Keratinocyte (primary cell): ENCODE results near the gene TBC1D3B. TPM values are rescaled to one million over a fixed set of nuclear protein-coding genes. Genes with fewer than 3 reads are reported as not detected.
"Not testable (repeated sequence)": the region's sequence is repeated elsewhere in the genome, so short reads cannot be mapped to it uniquely, and the experiment has no call there.

Experiments used
- DNase-seq: peaks from one replicate; pipeline ENCODE4 v3.0.0-alpha.2; 2011; ENCODE audit warnings: low read depth, missing footprints, low spot score
- FAIRE-seq: peaks from 2 replicates; lab custom pipeline; 2011; peaks lifted over from hg19 to GRCh38; lab: Jason Lieb, UNC
- H2AFZ ChIP-seq: 2 replicates; pipeline ENCODE4 v1.6.0; 2012; ENCODE audit warnings: low read length, control low read depth, inconsistent platforms; ENCODE audit not compliant: control insufficient read depth
- H3K27ac ChIP-seq: 2 replicates; pipeline ENCODE4 v1.5.1; 2011; ENCODE audit warnings: low read length; ENCODE audit not compliant: control insufficient read depth, insufficient read depth
- H3K27me3 ChIP-seq: 3 replicates; pipeline ENCODE4 v1.6.0; 2011; ENCODE audit warnings: low read length; ENCODE audit not compliant: control insufficient read depth, insufficient read depth; ENCODE audit errors: extremely low read depth
- H3K36me3 ChIP-seq, 2 experiments: 2 replicates in 1 of 2; 3 replicates in 1 of 2; pipeline ENCODE4 v1.5.1; 2011; ENCODE audit warnings: low read length in 2 of 2, mild to moderate bottlenecking in 1 of 2; ENCODE audit not compliant: control insufficient read depth in 2 of 2, insufficient read depth in 2 of 2; ENCODE audit errors: extremely low read depth in 1 of 2
- H3K4me1 ChIP-seq: 3 replicates; pipeline ENCODE4 v1.5.1; 2011; ENCODE audit warnings: low read length; ENCODE audit not compliant: control insufficient read depth, insufficient read depth; ENCODE audit errors: extremely low read depth
- H3K4me2 ChIP-seq: 3 replicates; pipeline ENCODE4 v1.6.0; 2011; ENCODE audit warnings: low read depth, low read length; ENCODE audit not compliant: control insufficient read depth, insufficient read depth; ENCODE audit errors: extremely low read depth
- H3K4me3 ChIP-seq, 3 experiments: fragments of 200-600 bp in 1 of 3; sonication (generic) in 1 of 3; 2 replicates in 2 of 3; 3 replicates in 1 of 3; pipeline ENCODE4 v1.5.1; 2011 to 2016; ENCODE audit warnings: low read length in 3 of 3, mild to moderate bottlenecking in 3 of 3, control low read depth in 2 of 3, inconsistent platforms in 1 of 3, low read depth in 1 of 3, mixed read lengths in 1 of 3, mixed run types in 1 of 3, moderate library complexity in 1 of 3; ENCODE audit not compliant: control insufficient read depth in 2 of 3, insufficient read depth in 2 of 3; ENCODE audit errors: extremely low read depth in 1 of 3
- H3K79me2 ChIP-seq: 2 replicates; pipeline ENCODE4 v1.6.0; 2012; ENCODE audit warnings: low read length; ENCODE audit not compliant: control insufficient read depth, insufficient read depth
- H3K9ac ChIP-seq: 3 replicates; pipeline ENCODE4 v1.6.0; 2011; ENCODE audit warnings: low read length; ENCODE audit not compliant: control insufficient read depth, insufficient read depth; ENCODE audit errors: extremely low read depth
- H3K9me1 ChIP-seq: 3 replicates; pipeline ENCODE4 v1.6.0; 2011; ENCODE audit warnings: low read length; ENCODE audit not compliant: control insufficient read depth, insufficient read depth; ENCODE audit errors: extremely low read depth
- H3K9me3 ChIP-seq: 2 replicates; pipeline ENCODE4 v1.5.1; 2012; ENCODE audit warnings: low read depth, low read length; ENCODE audit not compliant: control insufficient read depth
- H4K20me1 ChIP-seq: 3 replicates; pipeline ENCODE4 v1.6.0; 2011; ENCODE audit warnings: low read length; ENCODE audit not compliant: control insufficient read depth, insufficient read depth; ENCODE audit errors: extremely low read depth
- CTCF ChIP-seq, 3 experiments: IDR thresholded peaks in 1 of 3; conservative IDR thresholded peaks in 1 of 3; optimal IDR thresholded peaks in 1 of 3; 2 replicates in 2 of 3; 3 replicates in 1 of 3; pipeline versions ENCODE3 to v1.5.1; 2011; ENCODE audit warnings: low read length in 3 of 3, mild to moderate bottlenecking in 3 of 3, moderate library complexity in 2 of 3, control low read depth in 1 of 3, inconsistent platforms in 1 of 3; ENCODE audit not compliant: insufficient read depth in 2 of 3; ENCODE audit errors: extremely low read depth in 1 of 3
- EZH2 ChIP-seq: IDR thresholded peaks from one replicate; pipeline ENCODE4 v1.6.1; 2012; ENCODE audit warnings: inconsistent platforms, mild to moderate bottlenecking, low read length, moderate library complexity
- dilution Hi-C: fragments of 300-500 bp; cut with MboI; formaldehyde crosslinking; loops from one replicate; pipeline ENCODE4 v1.7.0; 2020; ENCODE audit warnings: low sequenced_read_pairs; ENCODE audit not compliant: extremely low pct_ligation_motif_present
- polyA plus RNA-seq, 5 experiments: library from polyadenylated mRNA; depleted of rRNA in 3 of 5; stranded (reverse) in 3 of 5; stranded (forward) in 1 of 5; unstranded in 1 of 5; fragments of >200 nt; gene quantifications; 1 replicate in 1 of 5; 2 replicates in 3 of 5; 3 replicates in 1 of 5; pipeline versions ENCODE4 v1.2.1 to v1.2.3, GENCODE V29; 2011 to 2012; ENCODE audit warnings: missing spikeins in 2 of 5, low read depth in 1 of 5, low replicate concordance in 1 of 5

Gene TBC1D3B
- polyA plus RNA-seq, 1 donor (not counting 4 experiments of a cell fraction or from before 2014, with no cell fraction given), result 0.71 TPM

GRCh38 chr17:36183001-36183971 is 6.8 kb upstream of the TBC1D3B start:
- Histone ChIP-seq H3K4me3 (peak overlapping the region; percentile 56 to 88 (median 69)), H3K36me3 (no peaks in the 10 kb centered on the region), H3K4me1 (peaks cover 13% of the 10 kb centered on the region), H2AFZ (peak overlapping the region; percentile 90), H3K27me3 (peaks cover 19% of the 10 kb centered on the region), H3K9me3 (peaks cover 2% of the 10 kb centered on the region), H3K27ac (no peak overlapping the region), H3K79me2 (no peaks in the 10 kb centered on the region), H3K4me2 (peak overlapping the region; percentile 83), H4K20me1 (no peaks in the 10 kb centered on the region), H3K9ac (peak overlapping the region; percentile 60), H3K9me1 (no peaks in the 10 kb centered on the region)
- TF ChIP-seq EZH2, result no peak
- TF ChIP-seq CTCF (optimal IDR thresholded peaks at IDR 0.05 in 1 of 3, IDR thresholded peaks at IDR 0.05 in 1 of 3, conservative IDR thresholded peaks at IDR 0.05 in 1 of 3; ENCODE audit: extremely low read depth in 1 of 3, insufficient read depth in 2 of 3, low read length in 3 of 3), result no peak
- DNase-seq (no peak), FAIRE-seq (no peak)
- dilution Hi-C loops, result no loop called here

- H3K9me3 ChIP-seq, result peaks cover 2% of the 10 kb centered on the region
- no peaks in the 10 kb centered on the region for H3K36me3 ChIP-seq
- H3K9me1 ChIP-seq, result no peaks in the 10 kb centered on the region
- DNase-seq (no peak), FAIRE-seq (no peak)
- H3K4me3 ChIP-seq, result peak overlapping the region; percentile 56 to 88 (median 69)
- no peaks in the 10 kb centered on the region for H4K20me1 ChIP-seq
- dilution Hi-C loops, result no loop called here
- peak overlapping the region; percentile 83 for H3K4me2 ChIP-seq
- TF ChIP-seq CTCF (optimal IDR thresholded peaks at IDR 0.05 in 1 of 3, IDR thresholded peaks at IDR 0.05 in 1 of 3, conservative IDR thresholded peaks at IDR 0.05 in 1 of 3; ENCODE audit: extremely low read depth in 1 of 3, insufficient read depth in 2 of 3, low read length in 3 of 3) (no peak), EZH2 (no peak)
- H2AFZ ChIP-seq, result peak overlapping the region; percentile 90
- peaks cover 19% of the 10 kb centered on the region for H3K27me3 ChIP-seq
- H3K79me2 ChIP-seq, result no peaks in the 10 kb centered on the region
- H3K9ac ChIP-seq, result peak overlapping the region; percentile 60
- H3K4me1 ChIP-seq, result peaks cover 13% of the 10 kb centered on the region
- no peak overlapping the region for H3K27ac ChIP-seq
Observed at GRCh38 chr17:36182176-36183000, 6.0 kb upstream of the TBC1D3B start.

- peaks cover 13% of the 10 kb centered on the region for H3K4me1 ChIP-seq
- H3K4me2 ChIP-seq, H3K27ac ChIP-seq, H4K20me1 ChIP-seq, H2AFZ ChIP-seq, DNase-seq, H3K36me3 ChIP-seq, H3K79me2 ChIP-seq, H3K9me3 ChIP-seq, FAIRE-seq, H3K9ac ChIP-seq, H3K9me1 ChIP-seq, dilution Hi-C loops: not testable (repeated sequence)
- H3K27me3 ChIP-seq, result peaks cover 19% of the 10 kb centered on the region
- H3K4me3 ChIP-seq, result peak overlapping the region in 1 of 3 experiments; percentile 7
Observed at GRCh38 chr17:36181446-36182175, 5.2 kb upstream of the TBC1D3B start.
